Heart left ventricle (tissue), 11 donors: ENCODE results near the gene LRPAP1. TPM values are rescaled to one million over a fixed set of nuclear protein-coding genes. Genes with fewer than 3 reads are reported as not detected.

ENCODE experiments used
- polyA plus RNA-seq, 2 donors: library from polyadenylated mRNA; stranded (reverse); fragments of 200-250 nt; gene quantifications; one replicate each; pipeline ENCODE4 v1.2.3, GENCODE V29; 2013
- total RNA-seq, 9 donors: library from RNA; depleted of rRNA in 2 of 9; stranded (reverse); fragments of >200 nt in 2 of 9; fragmentation: NEBNext Ultra II Directional in 3 of 9; extraction: Animal tissue kit (Norgen Biotek cat#: 25700) in 3 of 9; gene quantifications; one replicate each; pipeline versions ENCODE4 v1.1.0 to v1.2.4, GENCODE V29; 2016 to 2023
- donor health status: ischemic (EF 13 %, LVEDD 7.1; RV severe dilation, severe dysfunction).
- donor health status: healthy with polysubstance abuse.
- donor health status: DM: no; HTN: yes; CAD: no.
- donor health status: DM: no; HTN: no; CAD: no.
- donor health status: ischemic (EF 25% LVEDD 5.7; RV mildly dilated, moderate dysfunction).
- donor health status: healthy.
- donor health status: DM: yes; HTN: yes; CAD: no.
- donor health status: PGD.
- donor health status: nonischemic (EF 23%, LVEDD 6.1; RV moderate dilation, normal function).

LRPAP1 gene
- total and polyA plus RNA-seq, 11 donors = 105 to 389 (median 283) TPM

Other genes starting within 250 kb of the LRPAP1 start
- gene RGS12, start 239.4 kb downstream of the LRPAP1 start, total RNA-seq = 10 to 100 TPM in 8 of 9 donors, 1 to 10 TPM in 1; 8.4 to 18.4 (median 14.6) TPM
- gene RGS12, start 239.4 kb downstream of the LRPAP1 start, polyA plus RNA-seq = 10 to 100 TPM; 11.7 to 12.7 TPM
- under 1 TPM in 5 of 9 donors, not detected in 4; 0.19 to 0.65 (median 0.47) TPM for gene HGFAC, start 90.5 kb downstream of the LRPAP1 start, total RNA-seq
- gene HGFAC, start 90.5 kb downstream of the LRPAP1 start, polyA plus RNA-seq = under 1 TPM; 0.11 to 0.73 TPM
- gene DOK7, start 69.1 kb downstream of the LRPAP1 start, total RNA-seq = 10 to 100 TPM; 27.7 to 75.1 (median 39.7) TPM
- gene DOK7, start 69.1 kb downstream of the LRPAP1 start, polyA plus RNA-seq = 10 to 100 TPM; 59.1 to 89.5 TPM
- gene ADRA2C, start 234.0 kb upstream of the LRPAP1 start, total RNA-seq = 1 to 10 TPM; 3.4 to 7.7 (median 5.6) TPM
- gene ADRA2C, start 234.0 kb upstream of the LRPAP1 start, polyA plus RNA-seq = 1 to 10 TPM; 3.9 to 4.2 TPM